Transverse colon (tissue), 4 donors: ENCODE results near the gene BCL6.

Experiments used
- EP300 ChIP-seq: sonication (generic); formaldehyde crosslinking; IDR thresholded peaks from one replicate; pipeline ENCODE4 v1.6.1; 2017; ENCODE audit warnings: antibody characterized with exemption, low read depth
- POLR2A ChIP-seq: fragments of 450-650 bp; IDR thresholded peaks from one replicate; pipeline ENCODE4 v1.6.1; 2016; ENCODE audit warnings: antibody characterized with exemption, mild to moderate bottlenecking, moderate library complexity
- POLR2AphosphoS5 ChIP-seq, 3 donors: sonication (generic); formaldehyde crosslinking; IDR thresholded peaks; one replicate each; pipeline ENCODE4 v1.6.1; 2016; ENCODE audit warnings: antibody characterized with exemption in 3 of 3
- TF ChIP-seq, protein P1 (sequence below), 5 experiments: fragments of 200-600 bp in 3 of 5; fragments of 450-650 bp in 2 of 5; sonication (generic) in 3 of 5; IDR thresholded peaks; 1 replicate in 2 of 5; 2 replicates in 3 of 5; pipeline ENCODE4 v1.5.1; 2016 to 2017; ENCODE audit warnings: antibody characterized with exemption in 5 of 5, inconsistent platforms in 3 of 5, mild to moderate bottlenecking in 2 of 5, moderate library complexity in 1 of 5

DNA sequence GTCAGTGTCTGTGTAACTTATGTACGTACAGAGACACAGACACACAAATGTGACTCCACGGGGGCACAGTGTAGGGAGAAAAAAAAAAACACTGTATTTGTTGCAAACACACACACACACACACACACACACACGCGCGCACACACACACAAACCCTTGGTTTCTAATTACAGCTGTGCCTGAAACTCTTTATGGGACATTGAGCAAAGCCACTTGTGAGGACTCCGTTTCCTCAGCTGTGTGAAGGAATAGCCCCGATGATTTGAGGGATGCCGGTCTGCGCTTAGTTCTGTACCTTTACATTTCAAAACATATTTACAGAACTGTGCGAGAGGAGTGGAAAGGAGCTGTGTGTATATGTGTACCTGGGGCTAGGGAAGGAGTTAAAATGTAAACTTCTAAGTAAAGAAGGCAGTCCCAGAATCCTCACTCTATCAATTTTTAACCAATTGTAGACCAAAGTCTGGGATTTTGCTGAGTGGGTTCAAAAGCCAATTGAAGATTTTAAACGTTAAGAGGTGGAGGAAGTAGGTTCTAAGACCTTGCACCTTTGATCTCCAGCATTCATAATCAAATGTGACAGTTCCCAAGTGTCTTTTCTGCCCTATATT lies 5.3 kb upstream of the BCL6 start:
- TF ChIP-seq POLR2A (no peak), EP300 (no peak), POLR2AphosphoS5 (IDR thresholded peaks at IDR 0.05) (no peak)
- TF ChIP-seq, protein P1, sequence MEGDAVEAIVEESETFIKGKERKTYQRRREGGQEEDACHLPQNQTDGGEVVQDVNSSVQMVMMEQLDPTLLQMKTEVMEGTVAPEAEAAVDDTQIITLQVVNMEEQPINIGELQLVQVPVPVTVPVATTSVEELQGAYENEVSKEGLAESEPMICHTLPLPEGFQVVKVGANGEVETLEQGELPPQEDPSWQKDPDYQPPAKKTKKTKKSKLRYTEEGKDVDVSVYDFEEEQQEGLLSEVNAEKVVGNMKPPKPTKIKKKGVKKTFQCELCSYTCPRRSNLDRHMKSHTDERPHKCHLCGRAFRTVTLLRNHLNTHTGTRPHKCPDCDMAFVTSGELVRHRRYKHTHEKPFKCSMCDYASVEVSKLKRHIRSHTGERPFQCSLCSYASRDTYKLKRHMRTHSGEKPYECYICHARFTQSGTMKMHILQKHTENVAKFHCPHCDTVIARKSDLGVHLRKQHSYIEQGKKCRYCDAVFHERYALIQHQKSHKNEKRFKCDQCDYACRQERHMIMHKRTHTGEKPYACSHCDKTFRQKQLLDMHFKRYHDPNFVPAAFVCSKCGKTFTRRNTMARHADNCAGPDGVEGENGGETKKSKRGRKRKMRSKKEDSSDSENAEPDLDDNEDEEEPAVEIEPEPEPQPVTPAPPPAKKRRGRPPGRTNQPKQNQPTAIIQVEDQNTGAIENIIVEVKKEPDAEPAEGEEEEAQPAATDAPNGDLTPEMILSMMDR (IDR thresholded peaks at IDR 0.05): no peak
